HG02588 (cell line): ENCODE results near the gene SART3.
"Not testable (repeated sequence)": the region's sequence is repeated elsewhere in the genome, so short reads cannot be mapped to it uniquely, and the experiment has no call there.

Experiments
- ATAC-seq: cut with Tn5 transposase; IDR thresholded peaks from one replicate; pipeline ENCODE4 v1.9.1; 2021; ENCODE audit warnings: mild to moderate bottlenecking, moderate library complexity; ENCODE audit not compliant: unreplicated experiment

SART3 gene

DNA sequence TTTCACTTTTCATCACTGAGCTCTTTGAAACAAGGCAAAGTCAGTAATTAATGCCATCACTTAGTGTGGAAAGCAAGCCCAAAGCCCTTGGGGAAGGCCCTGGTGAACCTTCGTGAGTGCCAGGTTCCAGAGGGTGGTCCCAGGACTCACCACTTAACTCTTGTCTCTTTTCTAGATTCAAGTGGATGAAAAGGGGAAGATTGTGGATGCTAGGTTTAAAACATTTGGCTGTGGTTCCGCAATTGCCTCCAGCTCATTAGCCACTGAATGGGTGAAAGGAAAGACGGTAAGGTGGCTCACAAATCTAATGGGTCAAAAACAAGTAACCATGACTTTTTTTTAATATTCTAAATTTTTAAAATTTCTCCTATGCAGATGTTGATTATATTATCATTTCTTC lies 4.2 kb upstream of the SART3 start:
- no peak for ATAC-seq

DNA sequence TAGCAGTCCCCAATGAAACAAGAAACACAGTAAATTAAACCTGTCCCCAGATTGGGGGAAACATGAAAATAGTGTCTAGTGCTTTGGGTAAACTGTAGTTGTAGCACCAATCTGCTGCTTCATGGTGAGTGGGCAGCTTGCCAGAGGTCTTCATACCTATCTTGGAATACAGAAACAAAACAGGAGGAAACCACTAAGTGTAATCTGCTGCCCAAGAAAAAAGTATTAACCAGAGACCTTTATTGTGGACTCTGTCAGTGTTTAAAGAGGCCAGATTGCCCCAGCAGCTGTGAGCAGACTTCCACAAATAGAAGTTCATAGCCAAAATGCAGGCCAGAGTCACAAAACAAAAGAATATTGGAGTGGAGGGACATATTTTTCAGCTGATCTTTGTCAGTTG lies 3.8 kb upstream of the SART3 start:
- no peak for ATAC-seq

- ATAC-seq = no peak
Measured at GRCh38 chr12:108563804-108564151, 2.8 kb upstream of the SART3 start.

GRCh38 chr12:108563136-108563803 lies 2.3 kb upstream of the SART3 start:
- peak; percentile 31 for ATAC-seq

GRCh38 chr12:108562348-108563135 lies 1.6 kb upstream of the SART3 start, which contains the start of gene ISCU:
ISCU (plus strand) TSS chr12:108562596; CDS start chr12:108562623, 27 bp downstream.
- ATAC-seq = peak; percentile 61

DNA sequence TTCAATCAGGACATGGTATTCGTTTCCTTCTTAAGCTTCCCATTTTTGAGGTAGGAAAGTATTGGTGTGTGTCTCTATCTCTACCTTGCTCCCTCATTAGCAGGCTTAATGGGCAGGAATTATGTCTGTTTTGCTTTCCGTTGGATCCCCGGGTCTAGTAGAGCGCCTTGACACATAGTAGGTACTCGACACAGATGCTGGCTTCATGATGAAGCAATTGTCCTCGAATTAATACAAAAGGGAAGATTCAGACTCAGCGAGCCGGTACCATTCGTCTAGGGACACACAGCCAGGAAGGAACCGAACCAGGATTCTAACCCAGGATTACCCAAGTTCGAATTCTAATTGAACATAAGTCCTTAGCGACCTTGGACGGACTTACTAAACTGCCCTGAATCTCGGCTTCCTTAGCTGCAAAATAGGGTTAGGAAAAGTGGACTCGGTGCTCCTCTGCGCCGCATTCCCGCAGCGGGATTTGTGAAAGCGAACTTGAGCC lies 927 bp upstream of the SART3 start:
- no peak for ATAC-seq

DNA sequence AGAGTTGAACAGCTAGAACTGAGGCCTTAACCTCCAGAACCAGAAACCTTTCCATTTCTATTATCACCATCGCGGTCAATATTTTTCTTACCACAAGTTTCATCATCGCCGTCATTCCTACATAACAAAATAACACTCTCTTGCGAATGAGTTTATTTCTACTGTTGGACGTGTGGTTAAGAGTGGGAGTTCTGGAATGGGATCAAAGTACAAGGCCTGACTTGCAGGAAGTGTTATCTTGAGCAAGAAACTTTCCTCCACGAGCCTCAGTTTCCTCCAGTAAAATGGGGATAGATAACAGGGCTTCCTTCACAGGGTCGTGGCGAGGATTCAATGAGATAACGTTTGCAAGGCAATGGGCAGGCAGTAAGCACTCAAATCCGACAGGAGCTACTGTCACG lies 652 bp downstream of the SART3 start:
- ATAC-seq = no peak

DNA sequence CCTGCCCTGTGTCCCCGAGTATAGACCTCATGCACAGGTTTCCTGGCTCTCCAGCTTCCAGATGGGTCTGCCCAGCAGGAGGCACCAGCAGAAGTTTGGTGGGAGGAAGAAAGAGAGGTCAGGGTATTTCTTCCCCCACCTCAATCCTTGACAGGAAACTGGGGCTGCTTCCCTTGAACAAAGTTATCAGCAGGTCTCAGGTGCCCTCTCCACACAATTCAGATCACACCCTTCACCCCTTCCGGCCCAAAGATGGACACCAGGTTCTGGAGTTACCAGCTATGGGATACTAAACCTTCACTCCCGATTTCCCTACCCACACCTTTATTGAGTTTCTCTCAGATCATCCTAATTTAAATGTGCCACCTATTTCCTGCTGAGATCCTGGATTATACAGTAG lies 1.2 kb downstream of the SART3 start:
- ATAC-seq = no peak

DNA sequence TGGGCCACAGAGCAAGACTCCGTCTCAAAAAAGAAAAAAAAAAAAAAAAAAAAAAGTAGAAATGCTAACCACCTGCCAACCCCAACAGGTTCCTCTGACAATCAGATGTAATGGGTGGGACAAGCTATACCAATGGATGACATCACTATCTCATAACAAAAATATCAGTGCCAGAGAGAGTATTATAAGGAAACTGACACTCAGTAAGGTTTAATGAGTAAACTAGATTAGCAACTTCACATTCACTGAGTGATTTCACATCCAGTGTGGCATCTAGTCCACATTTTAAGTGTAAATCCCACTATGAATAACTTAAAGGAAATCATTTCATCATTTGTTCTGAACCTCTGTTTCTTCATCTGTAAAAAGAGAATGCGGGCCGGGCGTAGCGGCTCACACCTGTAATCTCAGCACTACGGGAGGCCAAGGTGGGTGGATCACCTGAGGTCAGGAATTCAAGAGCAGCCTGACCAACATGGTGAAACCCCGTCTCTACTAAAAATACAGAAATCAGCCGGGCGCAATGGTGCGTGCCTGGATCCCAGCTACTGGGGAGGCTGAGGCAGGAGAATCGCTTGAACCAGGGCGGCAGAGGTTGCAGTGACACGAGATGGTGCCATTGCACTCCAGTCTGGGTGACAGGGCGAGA lies 1.8 kb downstream of the SART3 start:
- no peak for ATAC-seq

DNA sequence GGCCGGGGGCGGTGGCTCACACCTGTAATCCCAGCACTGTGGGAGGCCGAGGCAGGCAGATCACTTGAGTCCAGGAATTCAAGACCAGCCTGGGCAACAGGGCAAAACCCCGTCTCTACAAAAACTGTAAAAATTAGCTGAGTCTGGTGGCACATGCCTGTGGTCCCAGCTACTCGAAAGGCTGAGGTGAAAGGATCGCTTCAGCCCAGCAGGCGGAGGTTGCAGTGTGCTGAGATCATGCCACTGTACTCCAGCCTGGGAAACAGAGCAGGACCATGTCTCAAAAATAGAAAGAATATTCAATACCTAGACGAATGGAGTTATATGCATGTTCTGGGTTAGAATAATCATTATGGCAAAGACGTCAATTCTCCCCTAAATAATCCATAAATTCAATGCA lies 5.6 kb downstream of the SART3 start:
- ATAC-seq = not testable (repeated sequence)

DNA sequence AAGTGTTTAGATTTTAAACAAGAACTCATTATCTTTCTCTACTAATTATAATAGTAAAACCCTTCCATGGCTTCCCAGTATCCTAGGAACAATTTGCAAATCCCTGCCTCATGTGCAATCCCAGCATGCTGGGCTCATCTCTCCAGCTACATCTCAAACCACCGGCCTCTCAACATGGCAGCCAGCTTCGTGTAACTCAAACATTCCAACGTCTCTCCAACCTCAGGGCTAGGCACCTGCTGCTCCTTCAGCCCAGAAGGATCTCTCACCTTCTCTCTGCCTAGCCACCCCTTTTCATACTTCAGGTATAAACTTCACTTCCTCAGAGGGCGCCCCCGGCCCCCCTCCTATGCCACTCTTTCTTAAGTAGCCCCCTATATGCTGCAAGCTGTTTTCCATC lies 7.2 kb downstream of the SART3 start:
- no peak for ATAC-seq

GRCh38 chr12:108551535-108551934 lies 9.4 kb downstream of the SART3 start:
- ATAC-seq = no peak

DNA sequence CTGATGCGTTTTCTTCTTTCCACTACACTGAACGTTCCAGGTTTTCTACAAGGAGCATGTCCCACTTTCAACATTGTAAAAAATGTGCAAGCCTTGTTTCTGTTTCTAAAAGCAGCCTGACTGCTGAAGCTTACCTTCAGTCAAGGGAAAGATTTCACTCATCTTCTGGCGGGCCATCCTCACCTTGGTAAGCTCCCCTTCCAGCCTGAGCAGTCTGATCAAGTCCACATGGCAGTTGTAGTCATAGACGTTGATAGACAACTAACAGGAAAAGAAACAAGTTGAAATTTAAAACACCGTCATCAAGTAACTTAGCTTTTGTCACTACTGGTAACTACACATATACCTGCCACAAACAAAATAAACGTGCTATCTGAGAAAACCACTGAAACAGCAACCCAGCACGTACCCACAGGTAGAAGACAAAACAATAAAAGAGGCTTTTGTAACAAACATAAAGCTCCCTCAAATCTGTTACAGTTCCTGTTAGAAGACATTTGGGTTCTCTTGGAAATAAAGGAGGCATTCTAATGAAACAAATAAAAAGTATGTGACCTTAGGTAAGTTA lies 11.9 kb downstream of the SART3 start:
- ATAC-seq = no peak

GRCh38 chr12:108547686-108548085 lies 13.3 kb downstream of the SART3 start:
- no peak for ATAC-seq

GRCh38 chr12:108543652-108544051 lies 17.3 kb downstream of the SART3 start:
- ATAC-seq = no peak

- ATAC-seq = no peak
Measured at GRCh38 chr12:108542320-108542719, 18.7 kb downstream of the SART3 start.

- no peak for ATAC-seq
Measured at GRCh38 chr12:108538616-108539195, 22.3 kb downstream of the SART3 start.

DNA sequence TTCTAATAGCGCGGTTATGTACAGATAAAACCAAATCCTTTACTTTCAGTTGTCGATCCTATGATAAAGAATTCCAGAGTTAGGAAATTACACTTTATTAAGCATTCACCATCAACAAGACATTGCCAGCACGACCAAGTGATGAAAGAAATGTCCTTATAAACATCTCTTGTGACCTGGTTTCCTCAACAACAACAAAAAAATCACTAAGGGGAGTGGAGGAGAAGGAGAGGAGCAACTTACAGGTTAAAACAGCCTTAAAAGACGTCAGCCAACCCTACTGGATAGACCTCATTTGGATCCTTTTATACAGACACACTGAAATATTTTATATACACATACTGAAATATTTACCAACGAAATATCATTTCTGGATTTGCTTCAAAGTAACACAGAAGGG lies 22.8 kb downstream of the SART3 start:
- ATAC-seq = no peak

GRCh38 chr12:108531929-108532848 lies 28.8 kb downstream of the SART3 start:
- no peak for ATAC-seq

GRCh38 chr12:108530161-108530560 lies 30.8 kb downstream of the SART3 start:
- no peak for ATAC-seq
